Large intestine (tissue), 3 donors: ENCODE results near the gene RP9. TPM values are rescaled to one million over a fixed set of nuclear protein-coding genes. Genes with fewer than 3 reads are reported as not detected.
A peak's percentile ranks its signal among the peaks of the same experiment; 100 is the strongest.

ENCODE experiments used
- DNase-seq, 2 donors: peaks; one replicate each; pipeline versions ENCODE4 v3.0.0 to v3.0.0-alpha.2; 2013
- H3K27ac ChIP-seq: one replicate; pipeline ENCODE4 v1.5.1; 2013; ENCODE audit warnings: low read length
- H3K27me3 ChIP-seq: 2 replicates; pipeline ENCODE4 v1.6.1; 2013; ENCODE audit warnings: low read length; ENCODE audit not compliant: control insufficient read depth, insufficient read depth
- H3K36me3 ChIP-seq: 2 replicates; pipeline ENCODE4 v1.6.1; 2013; ENCODE audit warnings: low read length; ENCODE audit not compliant: control insufficient read depth, insufficient read depth
- H3K4me1 ChIP-seq: one replicate; pipeline ENCODE4 v1.6.1; 2013; ENCODE audit warnings: low read length; ENCODE audit not compliant: control insufficient read depth, insufficient read depth
- H3K4me3 ChIP-seq: one replicate; pipeline ENCODE4 v1.5.1; 2013; ENCODE audit warnings: low read length
- H3K9me3 ChIP-seq: one replicate; pipeline ENCODE4 v1.6.1; 2013; ENCODE audit warnings: mild to moderate bottlenecking, low read depth, low read length, moderate library complexity; ENCODE audit not compliant: control insufficient read depth
- WGBS: methylation state at CpG from one replicate; pipeline ENCODE4 v1.1.5; 2013; ENCODE audit warnings: low lambda C conversion rate; ENCODE audit not compliant: insufficient coverage; 5-methylcytosine and 5-hydroxymethylcytosine counted together
- polyA plus RNA-seq: library from polyadenylated mRNA; unstranded; fragments of 120-200 nt; gene quantifications from one replicate; pipeline ENCODE4 v1.2.1, GENCODE V29; 2013

The RP9 gene
- polyA plus RNA-seq, 1 donor = 19.3 TPM

DNA sequence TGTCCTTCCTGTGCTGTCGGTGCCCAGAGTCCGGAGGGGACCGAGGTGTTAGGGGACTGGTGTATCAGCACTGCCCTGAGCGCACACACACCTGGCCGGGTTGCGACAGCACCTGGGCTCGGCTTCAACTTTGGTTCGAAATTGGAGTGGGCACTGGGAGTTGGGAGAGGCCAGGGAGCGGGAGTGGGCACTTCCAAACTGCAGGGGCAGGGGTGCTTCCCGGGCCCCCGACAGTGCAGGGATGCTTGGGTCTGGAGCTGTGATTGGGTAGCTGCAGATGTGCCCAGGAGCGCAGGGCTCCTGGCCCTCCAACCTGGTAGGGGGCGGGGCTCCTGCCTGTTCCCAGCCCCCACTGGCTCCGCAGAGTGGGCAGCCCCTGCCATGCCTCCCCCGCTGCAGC, 27.9 kb upstream of the RP9 start:
- no CpG with 5 or more reads among the region's 15 CpGs for WGBS
- H3K9me3 ChIP-seq = peaks cover 8% of the 10 kb centered on the region
- DNase-seq = no peak
- no peak overlapping the region for H3K4me3 ChIP-seq
- H3K4me1 ChIP-seq = no peaks in the 10 kb centered on the region
- H3K27me3 ChIP-seq = no peaks in the 10 kb centered on the region
- H3K27ac ChIP-seq = no peak overlapping the region
- no peaks in the 10 kb centered on the region for H3K36me3 ChIP-seq

DNA sequence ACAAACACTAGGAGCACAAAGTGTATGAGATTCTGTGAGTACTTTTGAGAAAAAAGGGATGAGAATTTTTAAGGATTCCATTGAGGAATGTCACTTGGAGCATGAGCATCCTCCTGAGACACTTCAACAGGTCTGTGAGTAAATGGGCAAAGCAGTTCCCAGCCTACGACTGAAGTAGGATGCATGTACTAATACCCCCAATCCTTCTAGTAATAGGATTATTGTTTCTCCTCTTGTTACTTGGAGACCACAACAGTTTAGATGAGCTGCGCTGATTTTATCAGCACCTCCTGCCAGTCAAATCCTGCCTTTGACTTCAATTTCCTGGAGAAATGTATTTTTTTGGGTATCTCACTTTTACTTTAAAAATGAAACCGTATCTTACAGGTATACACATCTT, 21.0 kb upstream of the RP9 start:
- Histone ChIP-seq H3K4me1 (peaks cover 3% of the 10 kb centered on the region), H3K27ac (no peak overlapping the region), H3K4me3 (peak overlapping the region; percentile 92), H3K36me3 (no peaks in the 10 kb centered on the region), H3K27me3 (no peaks in the 10 kb centered on the region), H3K9me3 (no peaks in the 10 kb centered on the region)
- WGBS = 6% methylated on average over 2 of the region's 3 CpGs
- no peak for DNase-seq

DNA sequence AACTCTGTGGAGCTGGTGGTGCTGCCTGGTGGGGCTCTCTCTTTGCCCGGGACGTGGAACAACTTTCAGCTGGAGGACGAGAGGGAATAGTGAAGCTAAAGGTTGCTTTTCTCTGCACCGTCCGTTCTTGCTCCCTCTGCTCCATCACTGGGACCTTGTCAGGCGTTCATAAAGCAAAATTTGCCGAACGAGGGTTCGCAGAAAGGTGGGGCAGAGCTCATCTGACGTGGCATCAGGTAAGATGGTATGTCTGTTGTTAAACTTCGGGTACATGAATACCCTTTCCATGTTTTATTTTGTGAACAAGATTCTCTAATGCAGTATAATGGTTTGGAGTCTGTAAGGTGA, 20.6 kb upstream of the RP9 start:
- H3K27me3 ChIP-seq = no peaks in the 10 kb centered on the region

DNA sequence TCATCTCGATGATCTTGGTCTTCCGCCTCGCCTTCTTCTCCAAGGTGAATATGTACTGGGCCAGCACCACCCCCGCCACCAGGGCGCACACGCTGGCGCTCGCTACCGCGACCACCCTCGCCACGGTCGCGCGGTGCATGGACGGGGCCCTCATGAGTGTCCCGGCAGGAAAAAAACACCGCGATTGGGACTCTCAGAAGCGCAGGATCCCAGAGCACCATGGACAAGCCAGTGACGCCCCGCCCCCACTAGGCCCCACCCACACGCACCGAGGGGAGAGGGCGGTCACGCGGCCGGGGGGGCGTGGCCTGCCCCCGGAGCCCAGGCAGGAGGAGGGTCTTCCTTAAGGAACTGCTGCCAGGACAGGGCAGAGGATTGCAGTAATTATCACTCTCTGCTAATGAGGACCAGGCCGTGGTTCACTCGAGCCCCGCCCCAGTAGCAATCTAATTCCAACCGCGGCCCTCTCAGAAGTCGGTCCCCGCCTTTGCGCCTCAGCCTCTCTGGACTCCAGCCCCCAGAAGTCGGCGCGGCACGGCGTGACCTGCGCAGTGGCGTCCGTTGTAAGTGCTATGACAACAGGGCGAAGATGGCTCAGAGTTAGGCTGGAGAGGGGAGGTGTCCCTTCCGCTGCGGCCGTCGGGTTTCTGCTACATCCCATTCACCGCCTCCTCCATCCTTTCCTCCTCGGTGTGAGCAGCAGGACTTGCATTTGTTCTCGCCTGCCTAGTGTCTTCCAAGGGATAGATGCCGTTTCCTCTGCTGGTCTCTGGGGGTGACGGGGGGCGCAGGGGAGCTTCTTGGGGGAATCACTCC, 20.0 kb upstream of the RP9 start, which contains the start of gene BBS9:
Gene BBS9, plus strand, starts transcription at position 575 of the 816 bp plus-strand sequence. CDS start 16,689 bp downstream, outside the sequence.
- Histone ChIP-seq H3K4me3 (peak within 1 kb of the TSS; percentile 92), H3K9me3 (no peaks in the 10 kb centered on the region), H3K36me3 (no peaks in the 10 kb centered on the region), H3K27ac (peak within 1 kb of the TSS; percentile 90), H3K4me1 (peaks cover 3% of the 10 kb centered on the region), H3K27me3 (no peaks in the 10 kb centered on the region)
- WGBS = no CpG with 5 or more reads among the region's 57 CpGs
- peak; percentile 94 to 98 for DNase-seq

More for the DNA sequence above, 20.6 kb upstream of the RP9 start:
- WGBS = 0% methylated on average over 1 of the region's 11 CpGs
- H3K4me1 ChIP-seq = peaks cover 3% of the 10 kb centered on the region
- peak overlapping the region; percentile 92 for H3K4me3 ChIP-seq
- DNase-seq = no peak
- no peaks in the 10 kb centered on the region for H3K9me3 ChIP-seq
- no peaks in the 10 kb centered on the region for H3K36me3 ChIP-seq
- H3K27ac ChIP-seq = no peak overlapping the region

DNA sequence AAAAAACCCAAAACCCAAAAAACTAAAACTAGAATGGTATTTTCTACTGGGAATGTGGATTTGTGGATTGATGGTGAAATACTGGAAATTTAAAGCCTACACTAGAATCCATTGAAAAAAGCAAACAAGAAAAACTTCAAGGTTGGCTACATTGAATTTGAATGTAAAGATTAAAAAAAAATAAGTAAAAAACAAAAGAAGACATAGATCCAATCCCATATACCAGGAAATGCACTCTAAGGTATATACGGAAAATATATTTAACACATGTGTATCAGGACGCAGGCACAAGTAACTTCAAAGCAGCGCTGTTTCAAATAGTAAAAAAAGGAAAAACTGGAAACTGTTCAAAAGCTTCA, 19.4 kb upstream of the RP9 start:
- Histone ChIP-seq H3K27ac (peak overlapping the region; percentile 90), H3K27me3 (no peaks in the 10 kb centered on the region), H3K36me3 (no peaks in the 10 kb centered on the region), H3K9me3 (no peaks in the 10 kb centered on the region), H3K4me1 (peaks cover 3% of the 10 kb centered on the region), H3K4me3 (peak overlapping the region; percentile 92)
- WGBS = 0% methylated on average over 2 of the region's 3 CpGs
- no peak for DNase-seq

DNA sequence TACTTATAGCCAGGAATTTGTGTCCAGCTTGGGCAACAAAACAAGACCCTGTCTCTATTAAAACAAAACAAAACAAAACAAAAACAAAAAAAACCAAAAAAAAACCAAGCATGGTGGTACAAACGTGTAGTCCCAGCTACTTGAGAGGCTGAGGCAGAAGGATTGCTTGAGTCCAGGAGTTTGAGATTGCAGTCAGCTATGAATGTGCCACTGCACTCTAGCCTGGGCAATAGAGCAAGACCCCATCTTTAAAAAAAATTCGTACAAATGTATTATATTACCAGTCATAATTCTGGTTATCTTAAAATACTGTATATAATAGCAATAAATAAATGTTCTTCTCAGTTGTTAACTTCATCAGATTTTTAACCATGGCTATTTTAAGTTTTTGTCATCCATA, 17.9 kb upstream of the RP9 start:
- H3K36me3 ChIP-seq = no peaks in the 10 kb centered on the region
- no peak for DNase-seq
- H3K27ac ChIP-seq = no peak overlapping the region
- 75% methylated on average over 2 of the region's 2 CpGs for WGBS
- no peaks in the 10 kb centered on the region for H3K27me3 ChIP-seq
- H3K4me1 ChIP-seq = peaks cover 3% of the 10 kb centered on the region
- H3K4me3 ChIP-seq = no peak overlapping the region
- no peaks in the 10 kb centered on the region for H3K9me3 ChIP-seq

- no peaks in the 10 kb centered on the region for H3K36me3 ChIP-seq
- no peak overlapping the region for H3K27ac ChIP-seq
- DNase-seq = no peak
- WGBS = 100% methylated on average over 1 of the region's 3 CpGs
- no peaks in the 10 kb centered on the region for H3K4me1 ChIP-seq
- H3K4me3 ChIP-seq = no peak overlapping the region
- no peaks in the 10 kb centered on the region for H3K9me3 ChIP-seq
- H3K27me3 ChIP-seq = no peaks in the 10 kb centered on the region
Measured at GRCh38 chr7:33118383-33118782, 9.2 kb upstream of the RP9 start.

- Histone ChIP-seq H3K36me3 (no peaks in the 10 kb centered on the region), H3K27ac (no peak overlapping the region), H3K27me3 (no peaks in the 10 kb centered on the region), H3K4me3 (no peak overlapping the region), H3K4me1 (no peaks in the 10 kb centered on the region), H3K9me3 (no peaks in the 10 kb centered on the region)
- no peak for DNase-seq
Measured at GRCh38 chr7:33114976-33115375, 5.8 kb upstream of the RP9 start.

- Histone ChIP-seq H3K27me3 (no peaks in the 10 kb centered on the region), H3K36me3 (no peaks in the 10 kb centered on the region), H3K27ac (no peak overlapping the region), H3K9me3 (no peaks in the 10 kb centered on the region), H3K4me3 (no peak overlapping the region), H3K4me1 (peaks cover 5% of the 10 kb centered on the region)
- no CpG with 5 or more reads among the region's 3 CpGs for WGBS
- no peak for DNase-seq
Measured at GRCh38 chr7:33111614-33112013, 2.4 kb upstream of the RP9 start.

GRCh38 chr7:33109758-33110238, 594 bp upstream of the RP9 start:
- no peak overlapping the region for H3K27ac ChIP-seq
- H3K4me1 ChIP-seq = peaks cover 5% of the 10 kb centered on the region
- H3K4me3 ChIP-seq = peak overlapping the region; percentile 41
- no peak for DNase-seq
- H3K9me3 ChIP-seq = no peaks in the 10 kb centered on the region
- H3K27me3 ChIP-seq = no peaks in the 10 kb centered on the region
- H3K36me3 ChIP-seq = no peaks in the 10 kb centered on the region
- WGBS = no CpG with 5 or more reads among the region's 11 CpGs

GRCh38 chr7:33108554-33109004, 625 bp downstream of the RP9 start:
- peaks cover under 1% of the 10 kb centered on the region for H3K36me3 ChIP-seq
- no peaks in the 10 kb centered on the region for H3K27me3 ChIP-seq
- no peak for DNase-seq
- no peaks in the 10 kb centered on the region for H3K9me3 ChIP-seq
- no CpG with 5 or more reads among the region's 10 CpGs for WGBS
- H3K27ac ChIP-seq = peak overlapping the region; percentile 62
- peaks cover 5% of the 10 kb centered on the region for H3K4me1 ChIP-seq
- peak overlapping the region; percentile 67 for H3K4me3 ChIP-seq
